ENCODE results near the gene EHF. TPM values are rescaled to one million over a fixed set of nuclear protein-coding genes. Genes with fewer than 3 reads are reported as not detected.

EHF gene
- total RNA-seq, 1 donor from 2014 or later = 1.2 TPM

- peaks cover 2% of the 10 kb centered on the region for H3K27me3 Mint-ChIP-seq (ENCODE audit: low read depth)
- no peaks in the 10 kb centered on the region for H3K36me3 Mint-ChIP-seq
- H3K9me3 Mint-ChIP-seq = no peaks in the 10 kb centered on the region
- H3K4me3 Mint-ChIP-seq = no peak overlapping the region
- no peak for DNase-seq (ENCODE audit: low spot score in 2 of 2, unreplicated experiment in 2 of 2)
- H3K4me1 Mint-ChIP-seq = peaks cover 5% of the 10 kb centered on the region
- no peak for TF ChIP-seq CTCF (IDR thresholded peaks at IDR 0.05; ENCODE audit: unreplicated experiment)
- H3K27ac Mint-ChIP-seq = no peak overlapping the region
These were observed 28.7 kb downstream of the EHF start for GRCh38 chr11:34649597-34649996.

GRCh38 chr11:34650528-34650927, 29.6 kb downstream of the EHF start:
- DNase-seq (ENCODE audit: low spot score in 2 of 2, unreplicated experiment in 2 of 2) = no peak
- Mint-ChIP-seq H3K9me3 (no peaks in the 10 kb centered on the region), H3K27ac (no peak overlapping the region), H3K27me3 (ENCODE audit: low read depth) (peaks cover 2% of the 10 kb centered on the region), H3K4me1 (peaks cover 5% of the 10 kb centered on the region), H3K36me3 (no peaks in the 10 kb centered on the region), H3K4me3 (no peak overlapping the region)
- no peak for TF ChIP-seq CTCF (IDR thresholded peaks at IDR 0.05; ENCODE audit: unreplicated experiment)

- Mint-ChIP-seq H3K4me3 (no peak overlapping the region), H3K4me1 (peaks cover 5% of the 10 kb centered on the region), H3K27me3 (ENCODE audit: low read depth) (peaks cover 2% of the 10 kb centered on the region), H3K36me3 (no peaks in the 10 kb centered on the region), H3K27ac (no peak overlapping the region), H3K9me3 (no peaks in the 10 kb centered on the region)
- no peak for DNase-seq (ENCODE audit: low spot score in 2 of 2, unreplicated experiment in 2 of 2)
- TF ChIP-seq CTCF (IDR thresholded peaks at IDR 0.05; ENCODE audit: unreplicated experiment) = no peak
These were observed 30.7 kb downstream of the EHF start for GRCh38 chr11:34651551-34651950.

GRCh38 chr11:34652191-34652973, 31.5 kb downstream of the EHF start:
- H3K27ac Mint-ChIP-seq = no peak overlapping the region
- no peak overlapping the region for H3K4me3 Mint-ChIP-seq
- DNase-seq (ENCODE audit: low spot score in 2 of 2, unreplicated experiment in 2 of 2) = no peak
- peaks cover 2% of the 10 kb centered on the region for H3K27me3 Mint-ChIP-seq (ENCODE audit: low read depth)
- no peaks in the 10 kb centered on the region for H3K36me3 Mint-ChIP-seq
- H3K4me1 Mint-ChIP-seq = peaks cover 5% of the 10 kb centered on the region
- H3K9me3 Mint-ChIP-seq = no peaks in the 10 kb centered on the region
- no peak for TF ChIP-seq CTCF (IDR thresholded peaks at IDR 0.05; ENCODE audit: unreplicated experiment)

- TF ChIP-seq CTCF (IDR thresholded peaks at IDR 0.05; ENCODE audit: unreplicated experiment) = no peak
- peaks cover 5% of the 10 kb centered on the region for H3K4me1 Mint-ChIP-seq
- H3K36me3 Mint-ChIP-seq = no peaks in the 10 kb centered on the region
- no peak for DNase-seq (ENCODE audit: low spot score in 2 of 2, unreplicated experiment in 2 of 2)
- H3K27me3 Mint-ChIP-seq (ENCODE audit: low read depth) = peaks cover 2% of the 10 kb centered on the region
- no peaks in the 10 kb centered on the region for H3K9me3 Mint-ChIP-seq
- H3K4me3 Mint-ChIP-seq = no peak overlapping the region
- no peak overlapping the region for H3K27ac Mint-ChIP-seq
These were observed 32.1 kb downstream of the EHF start for GRCh38 chr11:34653031-34653430.

Measured in mesothelial cell of epicardium (in vitro differentiated cells).